ENCODE results near the gene FIGN. TPM values are rescaled to one million over a fixed set of nuclear protein-coding genes. Genes with fewer than 3 reads are reported as not detected.

FIGN gene
- total and polyA plus RNA-seq, 7 donors: 0.08 to 3.0 (median 1.2) TPM

DNA sequence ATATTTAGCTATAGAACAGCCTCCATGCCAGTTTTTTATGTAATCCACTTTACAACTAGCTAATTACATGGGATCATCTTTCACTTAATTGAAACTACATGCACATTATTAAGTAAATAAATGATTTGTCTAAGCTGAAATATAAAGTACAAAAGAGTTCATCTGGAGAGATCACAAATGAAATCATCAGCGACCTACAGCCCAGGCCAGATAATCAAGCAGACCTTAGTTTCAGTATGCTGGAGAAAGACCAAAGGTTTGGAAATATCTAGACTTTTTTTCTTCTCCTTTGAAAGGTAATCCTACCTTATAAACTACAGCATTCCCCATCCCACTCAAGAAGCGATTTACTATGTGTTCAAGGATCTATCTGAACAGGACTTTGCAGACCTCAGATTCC, 26.5 kb downstream of the FIGN start:
- Histone ChIP-seq H3K36me3 (ENCODE audit: insufficient read depth in 1 of 2, low read depth in 1 of 2) (no peaks in the 10 kb centered on the region), H3K4me1 (no peaks in the 10 kb centered on the region), H3K9me3 (no peaks in the 10 kb centered on the region), H3K27me3 (ENCODE audit: insufficient read depth in 3 of 3, low read length in 2 of 3) (no peaks in the 10 kb centered on the region), H3K4me3 (no peak overlapping the region), H3K27ac (no peak overlapping the region)
- no peak for DNase-seq
- intact Hi-C loops (cut with DNase I): no loop called here
- TF ChIP-seq, protein P1, sequence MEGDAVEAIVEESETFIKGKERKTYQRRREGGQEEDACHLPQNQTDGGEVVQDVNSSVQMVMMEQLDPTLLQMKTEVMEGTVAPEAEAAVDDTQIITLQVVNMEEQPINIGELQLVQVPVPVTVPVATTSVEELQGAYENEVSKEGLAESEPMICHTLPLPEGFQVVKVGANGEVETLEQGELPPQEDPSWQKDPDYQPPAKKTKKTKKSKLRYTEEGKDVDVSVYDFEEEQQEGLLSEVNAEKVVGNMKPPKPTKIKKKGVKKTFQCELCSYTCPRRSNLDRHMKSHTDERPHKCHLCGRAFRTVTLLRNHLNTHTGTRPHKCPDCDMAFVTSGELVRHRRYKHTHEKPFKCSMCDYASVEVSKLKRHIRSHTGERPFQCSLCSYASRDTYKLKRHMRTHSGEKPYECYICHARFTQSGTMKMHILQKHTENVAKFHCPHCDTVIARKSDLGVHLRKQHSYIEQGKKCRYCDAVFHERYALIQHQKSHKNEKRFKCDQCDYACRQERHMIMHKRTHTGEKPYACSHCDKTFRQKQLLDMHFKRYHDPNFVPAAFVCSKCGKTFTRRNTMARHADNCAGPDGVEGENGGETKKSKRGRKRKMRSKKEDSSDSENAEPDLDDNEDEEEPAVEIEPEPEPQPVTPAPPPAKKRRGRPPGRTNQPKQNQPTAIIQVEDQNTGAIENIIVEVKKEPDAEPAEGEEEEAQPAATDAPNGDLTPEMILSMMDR (IDR thresholded peaks at IDR 0.05): no peak
- WGBS, 3 donors: 86 to 88% (median 88%) methylated on average over 2 of the region's 2 CpGs
- no peak for ATAC-seq

DNA sequence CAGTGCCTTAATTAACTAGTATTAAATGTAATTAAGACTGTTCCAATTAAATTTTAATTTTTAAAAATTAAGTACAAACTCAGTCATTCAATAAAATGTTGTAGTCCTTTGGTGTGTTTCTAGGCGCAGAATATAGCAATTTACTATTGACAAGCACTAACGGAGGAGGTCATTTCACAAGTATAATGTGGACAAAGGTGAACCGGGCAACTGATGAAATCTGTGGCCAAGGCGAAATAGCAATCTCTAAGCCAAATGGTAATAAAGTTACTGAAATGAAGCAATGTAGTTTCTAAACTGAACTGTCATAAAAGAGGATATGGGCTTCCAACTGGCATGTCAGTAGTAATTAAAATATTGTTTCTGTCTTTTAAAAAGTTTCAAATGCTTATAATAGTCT, 27.5 kb downstream of the FIGN start:
- WGBS, 3 donors: 64 to 90% (median 67%) methylated on average over 4 of the region's 4 CpGs
- intact Hi-C loops (cut with DNase I): no loop called here
- H3K27me3 ChIP-seq (ENCODE audit: insufficient read depth in 3 of 3, low read length in 2 of 3): no peaks in the 10 kb centered on the region

DNA sequence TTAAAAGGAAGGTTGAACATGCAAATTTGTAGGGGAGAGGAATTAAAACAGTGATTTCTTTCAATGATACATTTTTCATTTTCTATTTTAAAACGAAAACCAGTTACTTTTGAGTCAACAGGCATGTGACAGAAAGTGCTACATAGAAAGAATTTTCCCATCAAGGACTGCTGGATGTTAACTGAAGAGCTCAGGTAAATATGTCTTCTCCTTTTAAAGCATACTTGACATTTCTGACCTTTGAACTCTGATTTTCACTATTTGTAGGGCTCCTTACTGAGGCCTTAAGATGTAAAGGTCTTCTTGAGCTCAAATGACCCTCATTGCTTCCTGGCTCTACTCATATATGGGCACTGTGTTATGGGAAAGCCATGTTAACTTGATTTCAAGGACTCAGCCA, 32.4 kb downstream of the FIGN start:
- peaks cover 24% of the 10 kb centered on the region for H3K4me1 ChIP-seq
- H3K9me3 ChIP-seq: no peaks in the 10 kb centered on the region
- TF ChIP-seq, protein P1 (IDR thresholded peaks at IDR 0.05): no peak
- H3K27me3 ChIP-seq (ENCODE audit: insufficient read depth in 3 of 3, low read length in 2 of 3): no peaks in the 10 kb centered on the region
- intact Hi-C loops (cut with DNase I): no loop called here
- 85 to 90% (median 88%) methylated on average over 1 of the region's 1 CpG for WGBS, 3 donors
- DNase-seq (no peak), ATAC-seq (no peak)
- H3K4me3 ChIP-seq: no peak overlapping the region
- no peak overlapping the region for H3K27ac ChIP-seq
- no peaks in the 10 kb centered on the region for H3K36me3 ChIP-seq (ENCODE audit: insufficient read depth in 1 of 2, low read depth in 1 of 2)

More for the DNA sequence above, 27.5 kb downstream of the FIGN start:
- DNase-seq: no peak
- no peak overlapping the region for H3K27ac ChIP-seq
- peak in 2 of 4 donors; percentile 53 to 85 for ATAC-seq
- TF ChIP-seq, protein P1 (IDR thresholded peaks at IDR 0.05): no peak
- H3K4me1 ChIP-seq: no peaks in the 10 kb centered on the region
- no peaks in the 10 kb centered on the region for H3K9me3 ChIP-seq
- H3K36me3 ChIP-seq (ENCODE audit: insufficient read depth in 1 of 2, low read depth in 1 of 2): no peaks in the 10 kb centered on the region
- no peak overlapping the region for H3K4me3 ChIP-seq

DNA sequence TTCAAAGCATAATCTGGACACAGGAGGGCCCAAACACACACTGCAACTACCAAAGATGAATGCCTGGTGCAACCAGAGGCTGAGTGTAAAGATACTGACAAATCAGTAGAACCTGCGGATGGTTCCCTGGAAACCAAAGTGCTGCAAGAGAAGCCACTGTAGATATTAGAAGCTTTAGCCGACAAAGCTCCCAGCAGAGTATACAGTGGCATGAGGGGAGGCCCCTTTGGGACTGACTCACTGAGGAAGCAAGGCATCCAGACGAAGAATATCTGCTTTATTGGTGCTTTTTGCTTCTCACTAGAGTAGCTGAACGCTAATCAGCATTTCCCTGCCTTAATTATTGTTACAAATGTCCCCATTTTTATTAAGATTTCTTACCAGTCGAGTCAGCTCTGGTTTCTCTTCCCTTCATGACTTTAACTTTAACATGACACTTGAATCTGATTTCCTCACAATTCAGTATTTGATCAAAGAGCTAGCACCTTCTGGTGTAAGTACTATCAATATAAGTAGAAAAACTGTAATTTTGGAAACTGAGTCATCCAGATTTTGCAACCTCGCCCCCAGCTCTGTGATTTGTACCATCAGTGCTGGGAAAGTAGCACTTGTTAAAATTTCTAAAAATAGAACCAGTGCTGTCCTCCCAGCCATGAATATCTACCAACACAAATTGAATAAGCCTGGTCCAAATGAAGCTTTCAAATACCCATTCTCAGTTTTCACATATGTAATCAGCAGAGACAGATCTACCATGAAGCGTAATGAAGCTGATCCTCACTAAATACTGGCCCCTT, 34.2 kb downstream of the FIGN start:
- peak in 3 of 4 donors; percentile 49 to 82 (median 73) for ATAC-seq
- Histone ChIP-seq H3K4me1 (peaks cover 24% of the 10 kb centered on the region), H3K36me3 (ENCODE audit: insufficient read depth in 1 of 2, low read depth in 1 of 2) (no peaks in the 10 kb centered on the region), H3K27me3 (ENCODE audit: insufficient read depth in 3 of 3, low read length in 2 of 3) (no peaks in the 10 kb centered on the region), H3K27ac (no peak overlapping the region), H3K4me3 (no peak overlapping the region), H3K9me3 (no peaks in the 10 kb centered on the region)
- intact Hi-C loops (cut with DNase I): no loop called here
- 64 to 80% (median 72%) methylated on average over 7 of the region's 7 CpGs for WGBS, 3 donors
- no peak for DNase-seq
- TF ChIP-seq, protein P1 (IDR thresholded peaks at IDR 0.05): no peak

All from psoas muscle (tissue), 8 donors.